RPMI7951 (cell line): ENCODE data around the gene TNRC6C. TPM values are rescaled to one million over a fixed set of nuclear protein-coding genes. Genes with fewer than 3 reads are reported as not detected.
"Not testable (repeated sequence)": the region's sequence is repeated elsewhere in the genome, so short reads cannot be mapped to it uniquely, and the experiment has no call there.

Experiments
- DNase-seq: peaks from one replicate; pipeline ENCODE4 v3.0.0-alpha.2; 2012; ENCODE audit warnings: low read depth
- total RNA-seq: library from RNA; depleted of rRNA; stranded (reverse); fragments of >200 nt; shearing (Covaris generic); gene quantifications from 2 replicates; pipeline ENCODE4 v1.2.3, GENCODE V29; 2014

TNRC6C gene
- total RNA-seq, 1 experiment from 2014 or later = 4.0 TPM

GRCh38 chr17:78135858-78136500 is 177.5 kb downstream of the TNRC6C start:
- DNase-seq = no peak

GRCh38 chr17:78137392-78138203 is 179.1 kb downstream of the TNRC6C start:
- DNase-seq = no peak

GRCh38 chr17:78138204-78139060 is 179.9 kb downstream of the TNRC6C start:
- no peak for DNase-seq

GRCh38 chr17:78139861-78140168 is 181.3 kb downstream of the TNRC6C start:
- not testable (repeated sequence) for DNase-seq

- peak; percentile 91 for DNase-seq
Measured at GRCh38 chr17:78140169-78141051, 181.9 kb downstream of the TNRC6C start.

GRCh38 chr17:78141437-78142118 is 183.1 kb downstream of the TNRC6C start:
- DNase-seq = no peak

GRCh38 chr17:78142119-78142861 is 183.8 kb downstream of the TNRC6C start:
- peak; percentile 61 for DNase-seq

GRCh38 chr17:78143214-78144146 is 185.0 kb downstream of the TNRC6C start:
- no peak for DNase-seq

- peak; percentile 61 for DNase-seq
Measured at GRCh38 chr17:78144147-78144719, 185.7 kb downstream of the TNRC6C start.

GRCh38 chr17:78144736-78145641 is 186.5 kb downstream of the TNRC6C start:
- peak; percentile 56 for DNase-seq

- DNase-seq = no peak
Measured at GRCh38 chr17:78146471-78146869, 188.0 kb downstream of the TNRC6C start.

GRCh38 chr17:78146881-78147280 is 188.4 kb downstream of the TNRC6C start:
- no peak for DNase-seq

- DNase-seq = no peak
Measured at GRCh38 chr17:78147315-78147998, 189.0 kb downstream of the TNRC6C start.

GRCh38 chr17:78148286-78149016 is 189.9 kb downstream of the TNRC6C start:
- DNase-seq = no peak

- peak; percentile 37 for DNase-seq
Measured at GRCh38 chr17:78151514-78152008, 193.1 kb downstream of the TNRC6C start.
